Measurements from ENCODE around the gene AVPR1A. TPM values are rescaled to one million over a fixed set of nuclear protein-coding genes. Genes with fewer than 3 reads are reported as not detected.

Gene AVPR1A
- total RNA-seq, 1 donor from 2014 or later: not detected

Other genes with a start within 250 kb of the AVPR1A start
- 0.11 TPM in 1 of 2 replicates, not detected in the other for gene PPM1H, start 216.1 kb downstream of the AVPR1A start, total RNA-seq

Measured in activated T-helper 2 cell treated with anti-CD3 and anti-CD28 coated beads, Interferon-gamma antibody, Interleukin-2, Interleukin-4, amounts not matched to agents 10 μg/mL and 5 μg/mL and 100 μg/mL, durations not matched to agents 14 hours and 24 hours and 36 hours (primary cell).